ENCODE results near the gene SHANK1. TPM values are rescaled to one million over a fixed set of nuclear protein-coding genes. Genes with fewer than 3 reads are reported as not detected.
A peak's percentile ranks its signal among the peaks of the same experiment; 100 is the strongest.

Gene SHANK1
- total and polyA plus RNA-seq, 5 donors from 2014 or later = not detected

DNA sequence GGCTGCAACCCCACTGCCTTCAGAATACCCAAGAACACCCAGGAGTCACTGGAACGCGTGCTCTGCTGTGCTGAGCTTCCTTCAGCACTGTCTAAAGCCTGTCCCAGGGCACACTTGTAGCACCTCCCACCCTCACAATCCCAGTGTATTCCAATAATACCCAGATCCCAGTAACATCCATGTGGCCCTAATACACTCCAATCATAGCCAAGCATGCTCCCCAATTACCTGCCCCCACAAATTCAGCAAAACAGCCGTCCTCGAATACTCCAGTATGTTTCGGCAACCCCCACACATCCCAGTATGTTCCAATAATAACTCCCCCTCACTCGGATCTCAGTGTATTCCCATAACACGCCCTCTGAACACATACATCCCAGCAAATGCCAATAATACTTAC lies 29.2 kb downstream of the SHANK1 start:
- ATAC-seq (ENCODE audit: low read depth in 2 of 2) = no peak
- peaks cover 0 to 2% (median 0%) of the 10 kb centered on the region in 4 donors for H3K4me1 Mint-ChIP-seq

DNA sequence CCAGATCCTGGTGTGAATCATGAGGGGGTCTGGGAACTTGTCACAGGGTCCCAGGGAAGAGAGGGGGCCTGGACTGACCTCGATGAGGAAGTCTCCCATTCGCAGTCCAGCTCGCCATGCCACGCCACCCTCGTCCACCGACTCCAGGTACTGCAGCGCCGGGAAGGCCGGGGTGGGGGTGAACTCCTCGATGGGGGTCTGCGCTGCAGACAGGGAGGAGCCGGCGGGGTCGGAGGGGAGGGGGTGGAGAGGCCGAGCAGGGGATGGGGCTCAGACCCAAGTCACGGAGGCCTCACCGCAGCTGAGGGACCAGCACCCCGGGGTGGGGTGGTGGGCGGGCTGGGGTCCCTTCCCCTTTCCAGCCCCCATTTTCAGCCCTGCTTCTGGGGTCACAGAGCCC lies 30.8 kb downstream of the SHANK1 start:
- ATAC-seq (ENCODE audit: low read depth in 2 of 2) = no peak
- H3K27ac ChIP-seq (ENCODE audit: insufficient read depth, low read length, poor library complexity, severe bottlenecking) = no peak overlapping the region
- peaks cover 0 to 1% (median 0%) of the 10 kb centered on the region in 7 donors for H3K9me3 Mint-ChIP-seq
- no peaks in the 10 kb centered on the region for H3K36me3 ChIP-seq (ENCODE audit: control insufficient read depth, insufficient read depth, low read length)
- no peaks in the 10 kb centered on the region for H3K4me1 Mint-ChIP-seq
- H3K27me3 Mint-ChIP-seq = peaks cover 27% of the 10 kb centered on the region
- no peaks in the 10 kb centered on the region for H3K27me3 ChIP-seq (ENCODE audit: control insufficient read depth, insufficient read depth, low read length)
- H3K4me1 ChIP-seq (ENCODE audit: control insufficient read depth, insufficient read depth, low read length, poor library complexity, severe bottlenecking) = no peaks in the 10 kb centered on the region
- DNase-seq = no peak
- H3K4me3 Mint-ChIP-seq = no peak overlapping the region
- H3K9me3 ChIP-seq (ENCODE audit: control insufficient read depth in 2 of 2, low read length in 2 of 2) = no peaks in the 10 kb centered on the region
- H3K27ac Mint-ChIP-seq = no peak overlapping the region
- no peaks in the 10 kb centered on the region for H3K36me3 Mint-ChIP-seq
- no peak overlapping the region for H3K4me3 ChIP-seq (ENCODE audit: low read depth, low read length)

More for the DNA sequence above, 29.2 kb downstream of the SHANK1 start:
- Histone ChIP-seq H3K27ac (ENCODE audit: insufficient read depth, low read length, poor library complexity, severe bottlenecking) (no peak overlapping the region), H3K36me3 (ENCODE audit: control insufficient read depth, insufficient read depth, low read length) (no peaks in the 10 kb centered on the region), H3K9me3 (ENCODE audit: control insufficient read depth in 2 of 2, low read length in 2 of 2) (no peaks in the 10 kb centered on the region), H3K27me3 (ENCODE audit: control insufficient read depth, insufficient read depth, low read length) (no peaks in the 10 kb centered on the region), H3K4me3 (ENCODE audit: low read depth, low read length) (no peak overlapping the region), H3K4me1 (ENCODE audit: control insufficient read depth, insufficient read depth, low read length, poor library complexity, severe bottlenecking) (no peaks in the 10 kb centered on the region)
- Mint-ChIP-seq H3K27ac (no peak overlapping the region), H3K36me3 (no peaks in the 10 kb centered on the region), H3K4me3 (no peak overlapping the region), H3K27me3 (peaks cover 29% of the 10 kb centered on the region), H3K9me3 (peaks cover 0 to 1% (median 0%) of the 10 kb centered on the region in 7 donors)
- no peak for DNase-seq

DNA sequence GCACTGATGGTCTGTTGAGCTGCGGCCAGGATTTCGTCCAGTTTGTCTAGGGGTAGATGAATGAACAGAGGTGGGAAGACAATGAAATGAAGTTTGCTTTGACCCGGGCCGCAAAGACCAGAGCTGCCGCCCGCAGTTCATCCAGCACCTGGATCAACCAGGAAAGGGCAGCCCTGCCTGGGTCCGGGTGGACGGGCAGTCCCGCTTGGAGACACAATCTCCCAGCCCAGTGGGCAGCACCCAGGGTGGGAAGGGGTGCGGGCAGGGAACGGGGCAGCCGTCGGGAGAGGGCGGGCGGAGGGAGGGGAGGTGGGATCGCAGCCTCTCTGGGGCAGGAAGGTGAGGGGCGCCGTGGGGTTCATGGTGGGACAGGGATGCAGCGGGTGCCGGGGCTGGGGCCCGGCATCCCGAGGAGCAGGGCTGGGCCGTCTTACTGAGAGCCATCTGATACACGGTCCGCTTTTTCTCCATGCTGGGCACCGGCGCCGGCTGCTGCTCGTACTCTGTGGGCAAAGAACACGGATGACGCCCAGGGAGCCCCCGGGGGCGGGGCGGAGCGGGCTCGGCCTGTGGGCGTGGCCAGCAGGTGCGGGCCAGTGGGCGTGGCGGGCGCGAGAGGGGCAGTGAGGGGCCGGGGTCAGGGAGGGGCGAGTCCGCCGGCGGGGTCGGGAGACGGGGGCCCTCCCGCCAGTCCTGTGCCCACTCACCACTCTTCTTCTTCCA lies 33.1 kb downstream of the SHANK1 start:
- ATAC-seq (ENCODE audit: low read depth in 2 of 2) (no peak), DNase-seq (no peak)
- no peak overlapping the region for H3K4me3 ChIP-seq (ENCODE audit: low read depth, low read length)
- Mint-ChIP-seq H3K36me3 (no peaks in the 10 kb centered on the region), H3K27ac (no peak overlapping the region), H3K9me3 (peaks cover 0 to 1% (median 0%) of the 10 kb centered on the region in 7 donors), H3K4me3 (peak overlapping the region in 1 of 4 donors; percentile 66), H3K4me1 (no peaks in the 10 kb centered on the region), H3K27me3 (peaks cover 22% of the 10 kb centered on the region)
- no peaks in the 10 kb centered on the region for H3K4me1 ChIP-seq (ENCODE audit: control insufficient read depth, insufficient read depth, low read length, poor library complexity, severe bottlenecking)
- no peaks in the 10 kb centered on the region for H3K9me3 ChIP-seq (ENCODE audit: control insufficient read depth in 2 of 2, low read length in 2 of 2)
- H3K27ac ChIP-seq (ENCODE audit: insufficient read depth, low read length, poor library complexity, severe bottlenecking) = no peak overlapping the region
- H3K27me3 ChIP-seq (ENCODE audit: control insufficient read depth, insufficient read depth, low read length) = no peaks in the 10 kb centered on the region
- no peaks in the 10 kb centered on the region for H3K36me3 ChIP-seq (ENCODE audit: control insufficient read depth, insufficient read depth, low read length)

DNA sequence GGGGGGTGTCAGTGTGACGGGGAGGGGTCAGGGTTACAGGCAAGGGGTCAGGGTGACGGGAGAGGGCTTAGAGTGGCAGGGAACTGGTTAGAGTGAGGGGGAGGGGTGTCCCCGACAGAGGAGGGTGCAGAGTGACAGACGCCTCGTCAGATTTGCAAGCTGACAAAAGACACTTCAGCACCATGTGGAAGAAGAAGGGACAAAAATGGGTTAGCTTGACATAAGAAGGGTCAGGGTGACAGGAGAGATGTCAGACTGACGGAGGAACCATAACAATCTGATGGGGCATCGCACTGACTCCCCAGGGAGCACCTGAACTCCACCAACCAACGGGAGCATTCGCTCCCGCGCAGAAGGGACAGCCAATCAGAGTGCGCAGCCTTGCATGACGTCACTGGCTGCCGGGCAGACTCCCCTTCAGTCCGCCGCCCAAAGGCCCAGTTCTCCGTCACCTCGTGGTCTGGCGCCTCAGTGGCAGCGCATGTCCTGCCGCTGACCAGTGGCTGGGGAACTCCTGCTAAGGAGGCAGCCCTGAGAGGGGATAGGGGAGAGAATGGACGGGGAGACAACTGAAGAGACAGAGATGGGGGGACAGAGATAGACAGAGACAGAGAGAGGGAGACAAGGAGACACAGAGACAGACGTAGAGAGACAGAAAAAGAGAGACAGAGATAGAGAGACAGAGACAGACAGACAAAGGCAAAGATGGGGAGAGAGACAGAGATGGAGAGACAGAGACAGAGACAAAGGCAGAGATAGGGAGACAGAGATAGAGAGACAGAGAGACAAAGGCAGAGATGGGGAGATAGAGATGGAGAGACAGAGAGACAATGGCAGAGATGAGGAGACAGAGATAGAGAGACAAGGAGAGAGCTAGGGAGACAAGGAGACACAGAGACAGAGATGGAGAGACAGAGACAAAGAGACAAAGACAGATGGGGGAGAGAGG lies 40.2 kb downstream of the SHANK1 start:
- Histone ChIP-seq H3K36me3 (ENCODE audit: control insufficient read depth, insufficient read depth, low read length) (no peaks in the 10 kb centered on the region), H3K27me3 (ENCODE audit: control insufficient read depth, insufficient read depth, low read length) (peaks cover 4% of the 10 kb centered on the region), H3K4me1 (ENCODE audit: control insufficient read depth, insufficient read depth, low read length, poor library complexity, severe bottlenecking) (no peaks in the 10 kb centered on the region), H3K27ac (ENCODE audit: insufficient read depth, low read length, poor library complexity, severe bottlenecking) (no peak overlapping the region), H3K4me3 (ENCODE audit: low read depth, low read length) (no peak overlapping the region), H3K9me3 (ENCODE audit: control insufficient read depth in 2 of 2, low read length in 2 of 2) (peaks cover 0 to 6% of the 10 kb centered on the region in 2 experiments)
- Mint-ChIP-seq H3K4me1 (peaks cover 0 to 10% (median 0%) of the 10 kb centered on the region in 4 donors), H3K36me3 (no peaks in the 10 kb centered on the region), H3K4me3 (peak overlapping the region in 2 of 4 donors; percentile 15 to 40), H3K27me3 (peaks cover 19% of the 10 kb centered on the region), H3K27ac (peak overlapping the region in 1 of 3 donors; percentile 60), H3K9me3 (peaks cover 0 to 10% (median 0%) of the 10 kb centered on the region in 7 donors)
- DNase-seq (peak; percentile 42 to 76 (median 62)), ATAC-seq (ENCODE audit: low read depth in 2 of 2) (peak; percentile 64 to 78)

DNA sequence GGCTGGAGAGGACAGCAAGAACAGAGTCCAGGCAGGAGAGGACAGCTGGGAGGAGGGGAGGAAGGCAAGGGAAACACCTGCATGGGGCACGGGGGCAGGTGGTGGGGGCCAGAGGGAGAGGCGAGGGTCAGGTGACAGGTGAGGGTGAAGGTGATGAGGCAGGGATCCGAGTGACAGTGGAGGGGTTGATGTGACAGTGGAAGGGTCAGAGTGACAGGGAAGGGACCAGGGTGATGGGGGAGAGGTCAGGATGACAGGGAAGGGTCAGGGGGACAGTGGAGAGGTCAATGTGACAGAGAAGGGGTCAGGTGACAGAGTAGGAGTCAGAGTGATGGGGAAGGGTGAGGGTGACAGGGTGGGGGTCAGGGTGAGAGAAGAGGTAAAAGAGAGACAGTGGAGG lies 41.3 kb downstream of the SHANK1 start:
- peaks cover 4% of the 10 kb centered on the region for H3K27me3 ChIP-seq (ENCODE audit: control insufficient read depth, insufficient read depth, low read length)
- H3K4me3 ChIP-seq (ENCODE audit: low read depth, low read length) = no peak overlapping the region
- H3K4me3 Mint-ChIP-seq = no peak overlapping the region
- peaks cover 0 to 6% of the 10 kb centered on the region in 2 experiments for H3K9me3 ChIP-seq (ENCODE audit: control insufficient read depth in 2 of 2, low read length in 2 of 2)
- DNase-seq (no peak), ATAC-seq (ENCODE audit: low read depth in 2 of 2) (no peak)
- H3K27ac ChIP-seq (ENCODE audit: insufficient read depth, low read length, poor library complexity, severe bottlenecking) = no peak overlapping the region
- no peaks in the 10 kb centered on the region for H3K36me3 Mint-ChIP-seq
- no peaks in the 10 kb centered on the region for H3K36me3 ChIP-seq (ENCODE audit: control insufficient read depth, insufficient read depth, low read length)
- no peaks in the 10 kb centered on the region for H3K4me1 ChIP-seq (ENCODE audit: control insufficient read depth, insufficient read depth, low read length, poor library complexity, severe bottlenecking)
- H3K4me1 Mint-ChIP-seq = peaks cover 0 to 10% (median 0%) of the 10 kb centered on the region in 4 donors
- H3K9me3 Mint-ChIP-seq = peaks cover 0 to 11% (median 0%) of the 10 kb centered on the region in 7 donors
- no peak overlapping the region for H3K27ac Mint-ChIP-seq
- H3K27me3 Mint-ChIP-seq = peaks cover 22% of the 10 kb centered on the region

DNA sequence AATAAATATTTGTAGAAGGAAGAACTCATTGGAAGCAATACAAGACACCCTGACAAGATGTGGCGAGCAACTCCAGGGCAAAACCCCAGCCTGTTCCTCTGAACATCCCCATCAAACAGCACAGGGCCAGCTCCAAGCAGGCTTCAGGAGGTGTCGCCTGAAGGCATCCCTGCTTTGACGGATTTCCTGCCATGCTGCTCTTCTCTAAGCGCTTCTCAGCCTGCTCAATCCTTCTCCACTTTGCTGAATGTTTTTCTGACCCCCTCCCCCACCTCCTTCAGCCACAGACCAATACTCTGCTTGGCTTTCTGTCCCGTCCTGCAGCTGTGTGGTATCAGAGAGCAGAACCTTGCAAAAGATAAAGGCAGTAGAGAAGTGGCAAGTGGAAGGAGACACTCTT lies 42.0 kb downstream of the SHANK1 start:
- H3K36me3 ChIP-seq (ENCODE audit: control insufficient read depth, insufficient read depth, low read length) = no peaks in the 10 kb centered on the region
- peaks cover 0 to 16% (median 0%) of the 10 kb centered on the region in 7 donors for H3K9me3 Mint-ChIP-seq
- no peaks in the 10 kb centered on the region for H3K4me1 ChIP-seq (ENCODE audit: control insufficient read depth, insufficient read depth, low read length, poor library complexity, severe bottlenecking)
- H3K4me3 Mint-ChIP-seq = no peak overlapping the region
- ATAC-seq (ENCODE audit: low read depth in 2 of 2) (no peak), DNase-seq (no peak)
- peaks cover 4% of the 10 kb centered on the region for H3K27me3 ChIP-seq (ENCODE audit: control insufficient read depth, insufficient read depth, low read length)
- no peaks in the 10 kb centered on the region for H3K36me3 Mint-ChIP-seq
- no peak overlapping the region for H3K27ac ChIP-seq (ENCODE audit: insufficient read depth, low read length, poor library complexity, severe bottlenecking)
- H3K27me3 Mint-ChIP-seq = peaks cover 29% of the 10 kb centered on the region
- H3K4me1 Mint-ChIP-seq = peaks cover 0 to 10% (median 0%) of the 10 kb centered on the region in 4 donors
- H3K9me3 ChIP-seq (ENCODE audit: control insufficient read depth in 2 of 2, low read length in 2 of 2) = peaks cover 0 to 6% of the 10 kb centered on the region in 2 experiments
- H3K4me3 ChIP-seq (ENCODE audit: low read depth, low read length) = no peak overlapping the region
- no peak overlapping the region for H3K27ac Mint-ChIP-seq

DNA sequence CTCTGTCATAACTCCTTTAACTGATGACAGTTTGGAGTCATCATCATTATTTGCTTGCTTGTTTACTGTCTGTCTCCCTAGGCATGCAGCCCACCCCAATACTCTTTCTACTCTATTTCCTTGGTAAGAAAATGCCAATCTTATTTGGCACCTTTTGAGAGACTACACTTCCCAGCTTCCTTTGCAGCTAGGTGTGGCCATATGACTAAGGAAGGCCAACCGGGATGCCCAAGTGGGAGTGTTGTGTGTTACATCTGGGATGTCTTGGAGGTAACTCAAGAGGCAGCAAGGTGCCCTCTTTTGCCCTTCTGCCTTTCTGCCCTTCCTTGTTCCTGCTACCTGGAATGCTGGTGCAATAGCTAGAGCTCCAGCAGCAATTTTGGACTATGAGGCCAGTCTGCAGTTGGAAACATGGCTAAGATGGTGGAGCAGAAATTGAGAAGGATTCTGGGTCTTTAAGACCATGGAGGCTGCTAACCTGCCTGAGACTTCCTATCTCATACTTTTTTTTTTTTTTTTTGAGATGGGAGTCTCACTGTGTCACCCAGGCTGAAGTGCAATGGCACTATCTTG lies 42.9 kb downstream of the SHANK1 start:
- Mint-ChIP-seq H3K36me3 (no peaks in the 10 kb centered on the region), H3K4me3 (no peak overlapping the region), H3K4me1 (peaks cover 0 to 10% (median 0%) of the 10 kb centered on the region in 4 donors), H3K9me3 (peaks cover 0 to 16% (median 0%) of the 10 kb centered on the region in 7 donors), H3K27ac (no peak overlapping the region), H3K27me3 (peaks cover 24% of the 10 kb centered on the region)
- Histone ChIP-seq H3K27me3 (ENCODE audit: control insufficient read depth, insufficient read depth, low read length) (peaks cover 4% of the 10 kb centered on the region), H3K4me1 (ENCODE audit: control insufficient read depth, insufficient read depth, low read length, poor library complexity, severe bottlenecking) (no peaks in the 10 kb centered on the region), H3K27ac (ENCODE audit: insufficient read depth, low read length, poor library complexity, severe bottlenecking) (no peak overlapping the region), H3K36me3 (ENCODE audit: control insufficient read depth, insufficient read depth, low read length) (no peaks in the 10 kb centered on the region), H3K9me3 (ENCODE audit: control insufficient read depth in 2 of 2, low read length in 2 of 2) (peaks cover 0 to 6% of the 10 kb centered on the region in 2 experiments), H3K4me3 (ENCODE audit: low read depth, low read length) (no peak overlapping the region)
- no peak for ATAC-seq (ENCODE audit: low read depth in 2 of 2)
- DNase-seq = no peak
